RWPE2 (cell line): Measurements from ENCODE around the gene KISS1R.

Experiments used
- ATAC-seq: fragments of 200-7000 bp; cut with Tn5 transposase; 3 replicates; pipeline ENCODE4 v1.9.1; 2021; ENCODE audit warnings: low read depth
- DNase-seq: peaks from one replicate; pipeline ENCODE4 v3.0.0-alpha.2; 2020; ENCODE audit warnings: low spot score
- H3K27ac ChIP-seq: fragments of 450-650 bp; 2 replicates; pipeline ENCODE4 v1.5.1; 2017; ENCODE audit warnings: mild to moderate bottlenecking; ENCODE audit not compliant: poor library complexity, severe bottlenecking
- H3K27me3 ChIP-seq: fragments of 250-450 bp; sonication (Bioruptor Pico); 2 replicates; pipeline ENCODE4 v1.5.1; 2021; ENCODE audit warnings: mild to moderate bottlenecking, moderate library complexity; ENCODE audit not compliant: insufficient read depth, poor library complexity, severe bottlenecking
- H3K36me3 ChIP-seq: fragments of 250-450 bp; sonication (Bioruptor Pico); 2 replicates; pipeline ENCODE4 v1.5.1; 2020; ENCODE audit warnings: low read depth, mild to moderate bottlenecking, moderate library complexity
- H3K4me1 ChIP-seq: fragments of 250-450 bp; sonication (Bioruptor Pico); 2 replicates; pipeline ENCODE4 v1.5.1; 2021; ENCODE audit warnings: mild to moderate bottlenecking, moderate library complexity; ENCODE audit not compliant: insufficient read depth, poor library complexity, severe bottlenecking
- H3K4me3 ChIP-seq: fragments of 250-450 bp; sonication (Bioruptor Pico); 2 replicates; pipeline ENCODE4 v1.5.1; 2021; ENCODE audit warnings: mild to moderate bottlenecking, moderate library complexity; ENCODE audit not compliant: severe bottlenecking
- H3K9me3 ChIP-seq: fragments of 250-450 bp; sonication (Bioruptor Pico); 2 replicates; pipeline ENCODE4 v1.5.1; 2021; ENCODE audit warnings: mild to moderate bottlenecking, moderate library complexity; ENCODE audit not compliant: severe bottlenecking
- TF ChIP-seq, protein P1 (sequence below): fragments of 450-650 bp; IDR thresholded peaks from one replicate; pipeline ENCODE4 v1.5.1; 2017; ENCODE audit warnings: mild to moderate bottlenecking, moderate library complexity; ENCODE audit not compliant: poor library complexity, severe bottlenecking

The KISS1R gene

DNA sequence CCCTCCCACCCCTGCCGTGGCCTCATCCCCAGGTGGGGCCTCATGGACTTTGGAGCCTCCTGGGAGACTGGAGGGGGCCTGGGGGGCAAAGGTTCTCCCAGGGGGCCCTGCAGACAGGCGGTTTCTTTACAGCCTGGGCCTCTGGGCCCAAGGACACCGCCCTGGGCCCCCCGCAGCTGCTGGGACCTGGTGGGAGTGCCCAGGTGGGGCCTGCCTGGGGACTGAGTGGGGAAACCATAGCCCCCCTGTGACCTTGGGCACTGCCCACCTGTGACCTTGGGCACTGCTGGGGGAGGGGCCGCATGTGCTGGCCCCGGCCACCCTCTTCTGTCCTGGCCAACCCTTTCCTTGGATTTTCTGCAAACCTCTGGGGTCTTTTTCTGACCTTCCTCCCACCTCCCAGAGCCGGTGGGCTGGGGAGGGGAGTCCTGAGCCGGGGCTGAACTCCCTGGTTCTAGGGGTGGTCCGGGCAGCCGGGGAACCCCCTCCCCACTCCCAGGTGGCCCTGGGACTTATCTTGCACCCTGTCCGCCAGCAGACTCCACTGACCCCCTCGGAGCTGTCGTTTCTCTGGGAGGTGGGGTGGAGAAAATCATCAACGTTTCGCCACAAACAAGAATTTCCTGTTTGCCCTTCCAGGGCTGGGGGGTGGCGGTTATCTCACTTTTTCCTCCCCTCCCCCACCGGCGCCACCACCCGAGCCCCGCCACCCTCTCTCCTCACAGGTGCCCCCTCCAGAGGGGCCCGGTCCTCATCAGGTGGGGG lies 35.7 kb downstream of the KISS1R start:
- TF ChIP-seq, protein P1, sequence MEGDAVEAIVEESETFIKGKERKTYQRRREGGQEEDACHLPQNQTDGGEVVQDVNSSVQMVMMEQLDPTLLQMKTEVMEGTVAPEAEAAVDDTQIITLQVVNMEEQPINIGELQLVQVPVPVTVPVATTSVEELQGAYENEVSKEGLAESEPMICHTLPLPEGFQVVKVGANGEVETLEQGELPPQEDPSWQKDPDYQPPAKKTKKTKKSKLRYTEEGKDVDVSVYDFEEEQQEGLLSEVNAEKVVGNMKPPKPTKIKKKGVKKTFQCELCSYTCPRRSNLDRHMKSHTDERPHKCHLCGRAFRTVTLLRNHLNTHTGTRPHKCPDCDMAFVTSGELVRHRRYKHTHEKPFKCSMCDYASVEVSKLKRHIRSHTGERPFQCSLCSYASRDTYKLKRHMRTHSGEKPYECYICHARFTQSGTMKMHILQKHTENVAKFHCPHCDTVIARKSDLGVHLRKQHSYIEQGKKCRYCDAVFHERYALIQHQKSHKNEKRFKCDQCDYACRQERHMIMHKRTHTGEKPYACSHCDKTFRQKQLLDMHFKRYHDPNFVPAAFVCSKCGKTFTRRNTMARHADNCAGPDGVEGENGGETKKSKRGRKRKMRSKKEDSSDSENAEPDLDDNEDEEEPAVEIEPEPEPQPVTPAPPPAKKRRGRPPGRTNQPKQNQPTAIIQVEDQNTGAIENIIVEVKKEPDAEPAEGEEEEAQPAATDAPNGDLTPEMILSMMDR: no peak
- ATAC-seq (no peak), DNase-seq (peak; percentile 49)
- H3K4me3 ChIP-seq: no peak overlapping the region
- peaks cover 18% of the 10 kb centered on the region for H3K4me1 ChIP-seq
- no peaks in the 10 kb centered on the region for H3K36me3 ChIP-seq
- no peak overlapping the region for H3K27ac ChIP-seq
- no peaks in the 10 kb centered on the region for H3K27me3 ChIP-seq
- no peaks in the 10 kb centered on the region for H3K9me3 ChIP-seq

DNA sequence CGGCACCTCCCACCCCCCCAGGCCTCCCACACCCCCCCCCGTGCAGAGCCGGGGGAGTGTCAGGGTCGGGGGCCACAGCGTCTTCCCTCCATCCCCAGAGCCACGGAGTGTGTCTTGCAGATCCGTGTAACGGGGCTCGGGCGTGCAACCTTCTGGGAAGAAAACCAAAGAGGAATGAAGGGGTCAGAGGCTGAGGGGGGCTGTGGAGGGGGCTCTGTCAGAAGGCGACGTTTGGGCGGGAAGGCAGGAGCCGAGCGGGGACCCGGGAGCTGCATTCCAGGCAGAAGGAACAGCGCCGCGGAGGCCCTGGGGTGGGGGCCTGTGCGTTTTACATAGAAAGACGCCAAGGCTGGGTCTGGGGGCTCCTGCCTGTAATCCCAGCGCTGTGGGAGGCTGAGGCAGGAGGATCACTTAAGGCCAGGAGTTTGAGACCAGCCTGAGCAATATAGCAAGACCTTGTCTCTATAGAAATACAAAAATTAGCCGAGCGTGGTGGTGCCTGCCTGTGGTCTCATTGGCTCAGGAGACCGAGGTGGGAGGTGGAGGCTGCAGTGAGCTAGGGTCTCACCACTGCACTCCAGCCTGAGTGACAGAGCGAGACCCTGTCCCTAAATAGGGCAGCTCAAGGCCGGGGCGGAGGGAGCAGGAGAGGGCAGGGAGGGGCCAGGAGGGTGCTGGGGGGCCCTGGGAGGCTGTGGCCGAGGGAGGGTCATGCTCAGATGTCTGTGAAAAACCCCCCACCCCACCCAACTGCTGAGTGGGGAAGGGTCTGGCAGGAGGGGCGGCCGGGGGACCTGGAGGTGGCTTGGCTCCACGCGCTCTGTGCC lies 36.5 kb downstream of the KISS1R start:
- no peak overlapping the region for H3K4me3 ChIP-seq
- H3K27ac ChIP-seq: no peak overlapping the region
- DNase-seq: no peak
- H3K4me1 ChIP-seq: peaks cover 18% of the 10 kb centered on the region
- H3K36me3 ChIP-seq: no peaks in the 10 kb centered on the region
- no peak for ATAC-seq
- TF ChIP-seq, protein P1: no peak
- no peaks in the 10 kb centered on the region for H3K27me3 ChIP-seq
- no peaks in the 10 kb centered on the region for H3K9me3 ChIP-seq

DNA sequence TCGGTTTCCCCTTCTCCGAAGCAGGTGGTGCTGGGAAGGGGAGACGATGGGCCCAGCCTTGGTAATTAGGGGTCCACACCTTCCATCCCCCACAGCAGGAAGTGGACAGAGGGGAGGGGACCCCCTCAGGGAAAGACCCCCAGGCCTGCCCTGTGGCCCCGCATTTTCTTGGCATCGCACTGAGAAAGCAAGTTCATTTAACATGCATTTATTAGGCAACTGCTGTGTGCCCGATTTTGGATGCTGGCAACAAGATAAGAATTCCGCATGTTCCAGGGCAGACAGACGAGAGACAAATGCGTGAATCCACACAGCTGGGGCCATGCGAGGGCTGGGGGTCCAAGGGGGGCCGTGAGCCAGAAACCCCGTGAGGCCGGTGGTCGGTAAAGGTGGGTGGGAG lies 37.1 kb downstream of the KISS1R start:
- no peak overlapping the region for H3K27ac ChIP-seq
- DNase-seq: no peak
- TF ChIP-seq, protein P1: no peak
- ATAC-seq: no peak
- no peaks in the 10 kb centered on the region for H3K27me3 ChIP-seq
- H3K36me3 ChIP-seq: no peaks in the 10 kb centered on the region
- H3K4me3 ChIP-seq: no peak overlapping the region
- H3K9me3 ChIP-seq: no peaks in the 10 kb centered on the region
- peaks cover 24% of the 10 kb centered on the region for H3K4me1 ChIP-seq

DNA sequence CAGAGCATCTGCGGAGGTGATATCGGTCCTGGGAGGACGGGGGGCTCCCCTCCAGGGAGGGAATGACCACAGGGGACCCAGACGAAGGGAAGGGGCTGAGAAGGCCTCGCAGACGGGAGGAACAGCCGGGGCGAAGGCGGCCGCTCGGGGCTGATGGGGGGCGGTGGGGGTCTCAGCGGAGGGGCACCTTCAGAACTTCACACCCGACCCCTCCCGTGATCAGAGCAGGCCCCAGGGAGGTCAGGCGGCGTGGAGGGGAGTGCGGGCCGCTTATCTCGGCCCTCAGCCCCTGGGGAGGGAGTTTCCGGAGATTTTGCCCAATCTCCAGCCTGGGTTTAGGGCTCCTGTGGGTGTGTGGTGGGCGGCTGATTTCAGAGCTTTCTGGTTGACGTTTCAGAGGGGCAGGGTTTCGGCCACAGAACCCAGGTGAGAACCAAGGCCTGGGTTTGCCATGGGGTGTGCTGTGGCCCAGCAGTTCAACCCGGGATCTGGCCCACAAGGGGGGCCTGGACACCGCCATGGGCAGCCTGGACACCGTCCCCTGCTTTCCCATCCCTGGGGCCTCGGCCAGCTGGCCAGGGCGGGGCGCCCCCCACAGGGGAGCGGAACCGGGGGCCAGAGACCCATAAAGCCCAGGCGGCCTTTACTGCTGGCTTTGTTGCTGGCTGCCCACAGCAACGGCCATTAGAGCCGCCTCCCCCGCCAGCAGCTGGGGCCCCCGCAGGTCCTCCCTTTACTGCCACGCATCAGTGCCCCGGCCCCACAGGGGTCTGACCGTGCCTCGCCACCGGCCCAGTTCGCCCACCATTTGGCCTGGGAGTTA lies 37.8 kb downstream of the KISS1R start:
- no peaks in the 10 kb centered on the region for H3K27me3 ChIP-seq
- H3K36me3 ChIP-seq: no peaks in the 10 kb centered on the region
- H3K27ac ChIP-seq: no peak overlapping the region
- no peak for ATAC-seq
- TF ChIP-seq, protein P1: no peak
- peak; percentile 45 for DNase-seq
- no peaks in the 10 kb centered on the region for H3K9me3 ChIP-seq
- peaks cover 24% of the 10 kb centered on the region for H3K4me1 ChIP-seq
- H3K4me3 ChIP-seq: no peak overlapping the region
